Esophagus muscularis mucosa (tissue), 4 donors: ENCODE results near the gene SPAG4. TPM values are rescaled to one million over a fixed set of nuclear protein-coding genes. Genes with fewer than 3 reads are reported as not detected.
A peak's percentile ranks its signal among the peaks of the same experiment; 100 is the strongest.

Experiments
- DNase-seq: peaks from one replicate; pipeline ENCODE4 v3.0.0-alpha.2; 2017; ENCODE audit errors: extremely low spot score
- H3K27ac ChIP-seq, 4 donors: fragments of 200-600 bp; sonication (generic); replicated peaks in 1 of 4; 1 replicate in 3 of 4; 2 replicates in 1 of 4; pipeline ENCODE4 v1.5.1; 2016 to 2019; ENCODE audit warnings: mild to moderate bottlenecking in 1 of 4
- H3K27me3 ChIP-seq, 4 donors: fragments of 200-600 bp; sonication (generic); one replicate each; pipeline versions ENCODE4 v1.5.1 to v1.6.0; 2016 to 2019
- H3K36me3 ChIP-seq, 4 donors: fragments of 200-600 bp; sonication (generic); one replicate each; pipeline ENCODE4 v1.5.1; 2016 to 2019
- H3K4me1 ChIP-seq, 4 donors: fragments of 200-600 bp; sonication (generic); one replicate each; pipeline ENCODE4 v1.5.1; 2016 to 2019
- H3K4me3 ChIP-seq, 4 donors: fragments of 200-600 bp; sonication (generic); 1 replicate in 2 of 4; 2 replicates in 2 of 4; pipeline ENCODE4 v1.5.1; 2016 to 2019; ENCODE audit warnings: mild to moderate bottlenecking in 4 of 4, moderate library complexity in 1 of 4
- H3K9me3 ChIP-seq, 4 donors: fragments of 200-600 bp; sonication (generic); 1 replicate in 3 of 4; 2 replicates in 1 of 4; pipeline ENCODE4 v1.5.1; 2016 to 2019
- EP300 ChIP-seq: sonication (generic); formaldehyde crosslinking; IDR thresholded peaks from one replicate; pipeline ENCODE4 v1.6.1; 2017; ENCODE audit warnings: antibody characterized with exemption
- POLR2A ChIP-seq: fragments of 450-650 bp; IDR thresholded peaks from one replicate; pipeline ENCODE4 v1.6.1; 2017; ENCODE audit warnings: antibody characterized with exemption, moderate library complexity, mild to moderate bottlenecking, low read depth
- POLR2AphosphoS5 ChIP-seq, 2 donors: sonication (generic); formaldehyde crosslinking; IDR thresholded peaks; one replicate each; pipeline ENCODE4 v1.6.1; 2017; ENCODE audit warnings: antibody characterized with exemption in 2 of 2
- WGBS: methylation state at CpG from one replicate; pipeline ENCODE4 v1.1.5; 2018; 5-methylcytosine and 5-hydroxymethylcytosine counted together
- intact Hi-C: fragments of 100-400 bp; cut with DNase I; formaldehyde crosslinking; loops from one replicate; pipeline ENCODE4 v1.15.1; 2023
- total RNA-seq, 4 donors: library from RNA; depleted of rRNA; stranded (reverse); fragments of >200 nt; gene quantifications; one replicate each; pipeline versions ENCODE4 v1.1.0 to v1.2.1, GENCODE V29; 2016
- TF ChIP-seq, protein P1 (sequence below), 3 experiments: fragments of 200-600 bp in 2 of 3; fragments of 450-650 bp in 1 of 3; sonication (generic) in 2 of 3; IDR thresholded peaks; one replicate each; pipeline ENCODE4 v1.5.1; 2017 to 2019; ENCODE audit warnings: antibody characterized with exemption in 3 of 3, mild to moderate bottlenecking in 2 of 3, moderate library complexity in 1 of 3

SPAG4 gene
- total RNA-seq, 4 donors from 2014 or later: 2.6 to 5.0 (median 2.9) TPM

DNA sequence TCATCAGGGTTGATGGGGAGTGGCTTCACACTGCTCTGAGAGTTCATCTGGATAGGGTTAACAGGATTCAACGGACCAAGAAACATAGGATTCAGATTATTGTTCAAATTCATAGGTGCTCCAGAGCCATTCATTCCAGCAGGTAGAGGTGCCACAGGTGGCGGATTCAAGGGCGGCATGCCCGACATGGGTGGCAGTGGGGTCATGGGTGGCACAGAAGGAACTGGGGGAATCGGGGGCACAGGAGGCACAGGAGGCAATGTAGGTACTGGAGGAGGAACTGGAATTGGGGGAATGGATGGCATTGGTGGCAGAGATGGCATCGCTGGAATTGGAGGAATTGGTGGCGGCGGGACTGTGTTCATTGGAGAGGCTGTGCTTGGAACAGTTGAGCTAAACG lies 38.8 kb downstream of the SPAG4 start:
- DNase-seq: no peak
- Histone ChIP-seq H3K27me3 (no peaks in the 10 kb centered on the region), H3K36me3 (peaks cover 4 to 31% (median 29%) of the 10 kb centered on the region in 4 donors), H3K27ac (no peak overlapping the region), H3K4me3 (no peak overlapping the region), H3K4me1 (peaks cover 36 to 73% (median 70%) of the 10 kb centered on the region in 4 donors), H3K9me3 (no peaks in the 10 kb centered on the region)
- intact Hi-C loops: no loop called here
- 86% methylated on average over 9 of the region's 9 CpGs for WGBS
- no peak for TF ChIP-seq POLR2AphosphoS5 (IDR thresholded peaks at IDR 0.05)
- TF ChIP-seq, protein P1, sequence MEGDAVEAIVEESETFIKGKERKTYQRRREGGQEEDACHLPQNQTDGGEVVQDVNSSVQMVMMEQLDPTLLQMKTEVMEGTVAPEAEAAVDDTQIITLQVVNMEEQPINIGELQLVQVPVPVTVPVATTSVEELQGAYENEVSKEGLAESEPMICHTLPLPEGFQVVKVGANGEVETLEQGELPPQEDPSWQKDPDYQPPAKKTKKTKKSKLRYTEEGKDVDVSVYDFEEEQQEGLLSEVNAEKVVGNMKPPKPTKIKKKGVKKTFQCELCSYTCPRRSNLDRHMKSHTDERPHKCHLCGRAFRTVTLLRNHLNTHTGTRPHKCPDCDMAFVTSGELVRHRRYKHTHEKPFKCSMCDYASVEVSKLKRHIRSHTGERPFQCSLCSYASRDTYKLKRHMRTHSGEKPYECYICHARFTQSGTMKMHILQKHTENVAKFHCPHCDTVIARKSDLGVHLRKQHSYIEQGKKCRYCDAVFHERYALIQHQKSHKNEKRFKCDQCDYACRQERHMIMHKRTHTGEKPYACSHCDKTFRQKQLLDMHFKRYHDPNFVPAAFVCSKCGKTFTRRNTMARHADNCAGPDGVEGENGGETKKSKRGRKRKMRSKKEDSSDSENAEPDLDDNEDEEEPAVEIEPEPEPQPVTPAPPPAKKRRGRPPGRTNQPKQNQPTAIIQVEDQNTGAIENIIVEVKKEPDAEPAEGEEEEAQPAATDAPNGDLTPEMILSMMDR (IDR thresholded peaks at IDR 0.05): no peak
- no peak for TF ChIP-seq POLR2A
- no peak for TF ChIP-seq EP300

DNA sequence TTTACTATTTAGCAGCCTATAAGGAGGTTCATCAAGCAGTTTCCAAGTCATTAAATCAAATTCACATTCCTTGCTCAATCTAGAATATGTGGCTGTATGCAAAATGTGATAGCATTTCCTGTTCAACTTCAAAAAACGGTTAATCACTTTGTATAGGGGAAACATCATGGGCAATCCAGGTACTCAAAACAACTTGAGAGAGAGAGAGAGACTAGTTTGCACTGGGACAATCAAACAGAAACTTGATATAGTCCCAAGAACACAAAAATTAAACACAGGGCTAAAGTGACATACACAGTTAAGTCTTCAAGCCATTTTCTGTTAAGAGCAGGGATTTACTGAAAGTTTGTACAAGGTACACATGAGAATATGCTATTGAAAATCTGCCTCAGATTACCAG lies 41.6 kb downstream of the SPAG4 start:
- H3K9me3 ChIP-seq: no peaks in the 10 kb centered on the region
- peaks cover 4 to 30% (median 29%) of the 10 kb centered on the region in 4 donors for H3K36me3 ChIP-seq
- 28% methylated on average over 1 of the region's 1 CpG for WGBS
- H3K27me3 ChIP-seq: no peaks in the 10 kb centered on the region
- peaks cover 52 to 77% (median 71%) of the 10 kb centered on the region in 4 donors for H3K4me1 ChIP-seq
- no peak overlapping the region for H3K27ac ChIP-seq
- H3K4me3 ChIP-seq: no peak overlapping the region
- DNase-seq: no peak
- TF ChIP-seq POLR2AphosphoS5 (IDR thresholded peaks at IDR 0.05): no peak
- intact Hi-C loops: no loop called here

DNA sequence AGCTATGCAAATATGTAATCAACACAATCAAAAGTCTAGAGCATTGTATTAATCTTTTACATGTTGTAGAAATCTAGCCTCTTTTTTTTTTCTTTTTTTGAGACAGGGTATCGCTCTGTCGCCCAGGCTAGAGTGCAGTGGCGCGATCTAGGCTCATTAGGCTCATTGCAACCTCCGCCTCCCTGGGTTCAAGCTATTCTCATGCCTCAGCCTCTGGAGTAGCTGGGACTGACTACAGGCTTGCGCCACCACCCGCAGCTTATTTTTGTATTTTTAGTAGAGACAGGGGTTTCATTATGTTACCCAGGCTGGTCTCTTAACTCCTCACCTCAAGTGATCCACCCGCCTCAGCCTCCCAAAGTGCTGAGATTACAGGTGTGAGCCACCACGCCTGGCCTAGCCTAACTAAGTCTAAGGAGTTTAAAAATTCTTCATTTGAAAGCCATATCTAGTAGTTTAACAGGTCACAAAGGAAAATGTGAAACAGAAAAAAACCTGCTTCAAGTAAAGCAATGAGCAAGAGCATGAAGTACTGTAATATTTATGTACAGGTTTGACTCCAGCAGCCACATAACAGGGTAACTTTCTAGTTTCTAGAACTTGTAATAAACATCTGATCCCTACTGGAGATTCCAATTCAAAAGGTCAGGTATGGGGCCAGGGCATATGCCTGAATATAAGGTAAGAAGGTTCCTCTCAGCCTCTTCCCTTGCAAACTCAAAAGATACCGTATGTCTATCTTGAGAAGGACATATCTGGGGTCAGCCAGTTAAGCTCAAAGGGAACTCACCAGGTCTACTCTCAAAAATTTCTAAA lies 44.7 kb downstream of the SPAG4 start:
- no peaks in the 10 kb centered on the region for H3K27me3 ChIP-seq
- no peaks in the 10 kb centered on the region for H3K9me3 ChIP-seq
- H3K36me3 ChIP-seq: no peaks in the 10 kb centered on the region
- no peak overlapping the region for H3K4me3 ChIP-seq
- intact Hi-C loops: loop anchor here (5.0 kb wide), 1 partner anchor 43 kb away; the partner anchor contains the start of gene SPAG4
- peak; percentile 66 for DNase-seq
- 93% methylated on average over 10 of the region's 10 CpGs for WGBS
- no peak overlapping the region for H3K27ac ChIP-seq
- TF ChIP-seq EP300: no peak
- TF ChIP-seq, protein P1 (IDR thresholded peaks at IDR 0.05): no peak
- no peak for TF ChIP-seq POLR2A
- no peak for TF ChIP-seq POLR2AphosphoS5 (IDR thresholded peaks at IDR 0.05)
- peaks cover 58 to 82% (median 80%) of the 10 kb centered on the region in 4 donors for H3K4me1 ChIP-seq

DNA sequence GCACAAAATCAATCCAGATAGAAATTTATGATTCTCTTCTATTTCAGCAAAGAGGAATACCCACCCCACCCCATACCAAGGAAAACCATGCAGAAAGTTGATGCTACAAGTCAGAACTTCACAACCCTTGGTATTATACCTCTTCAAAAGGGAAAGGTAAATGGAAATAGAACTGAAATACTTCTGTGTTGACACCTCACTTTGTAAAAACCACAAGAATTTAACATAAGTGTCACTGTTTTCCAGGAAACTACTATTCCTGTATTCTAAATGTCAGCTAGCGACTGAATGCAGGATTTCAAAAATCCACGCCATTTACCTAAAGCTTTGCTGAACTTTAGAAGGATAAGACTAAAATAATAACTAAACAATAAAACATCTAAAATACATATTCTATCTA lies 45.4 kb downstream of the SPAG4 start:
- H3K27me3 ChIP-seq: no peaks in the 10 kb centered on the region
- H3K9me3 ChIP-seq: no peaks in the 10 kb centered on the region
- DNase-seq: no peak
- no peaks in the 10 kb centered on the region for H3K36me3 ChIP-seq
- H3K4me3 ChIP-seq: peak overlapping the region in 1 of 4 donors; percentile 88
- peaks cover 58 to 83% (median 77%) of the 10 kb centered on the region in 4 donors for H3K4me1 ChIP-seq
- intact Hi-C loops: loop anchor here (5.0 kb wide), 1 partner anchor 44 kb away; the partner anchor contains the start of gene SPAG4
- 91% methylated on average over 2 of the region's 2 CpGs for WGBS
- TF ChIP-seq POLR2A (no peak), POLR2AphosphoS5 (IDR thresholded peaks at IDR 0.05) (no peak), EP300 (no peak)
- TF ChIP-seq, protein P1 (IDR thresholded peaks at IDR 0.05): no peak
- peak overlapping the region in 2 of 4 donors; percentile 33 to 96 for H3K27ac ChIP-seq

DNA sequence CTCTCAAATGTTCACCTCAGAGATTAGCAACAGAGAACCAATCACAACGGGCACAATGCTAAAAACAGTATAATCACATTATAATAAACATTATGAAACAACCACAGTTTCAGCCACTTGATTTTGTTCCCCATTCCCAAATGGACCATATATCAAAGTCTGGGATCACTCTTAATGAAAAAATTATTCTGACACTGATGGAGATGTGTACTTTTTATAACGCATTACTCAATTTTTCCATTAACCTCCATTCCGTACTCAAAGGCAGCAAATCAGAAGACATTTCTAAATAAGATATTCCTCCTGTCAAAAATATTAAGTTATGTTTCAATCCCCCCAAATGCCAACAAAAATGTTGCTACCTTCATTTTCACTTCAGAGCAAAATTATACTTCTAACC lies 46.3 kb downstream of the SPAG4 start:
- Histone ChIP-seq H3K4me1 (peaks cover 53 to 77% (median 69%) of the 10 kb centered on the region in 4 donors), H3K36me3 (no peaks in the 10 kb centered on the region), H3K27ac (peak overlapping the region in 2 of 4 donors; percentile 33 to 96), H3K27me3 (no peaks in the 10 kb centered on the region), H3K9me3 (no peaks in the 10 kb centered on the region), H3K4me3 (peak overlapping the region; percentile 71 to 88 (median 78))
- no peak for DNase-seq
- WGBS: 35% methylated on average over 3 of the region's 3 CpGs
- intact Hi-C loops: loop anchor here (5.0 kb wide), 1 partner anchor 45 kb away; the partner anchor contains the start of gene SPAG4
- TF ChIP-seq EP300 (no peak), POLR2AphosphoS5 (IDR thresholded peaks at IDR 0.05) (no peak), POLR2A (no peak)
- TF ChIP-seq, protein P1 (IDR thresholded peaks at IDR 0.05): no peak
